SK-N-SH (cell line): ENCODE results near the gene CSRNP2. TPM values are rescaled to one million over a fixed set of nuclear protein-coding genes. Genes with fewer than 3 reads are reported as not detected.

ENCODE experiments used
- CTCF ChIA-PET: fragments of 300-600, 350-600 bp; formaldehyde crosslinking; extraction: SDS; loops from one replicate; lab custom pipeline; 2021; lab: Yijun Ruan, JAX
- POLR2A ChIA-PET: fragments of 350-600 bp; sonication (Branson Sonifier 250); formaldehyde crosslinking; extraction: SDS; loops from one replicate; lab custom pipeline; 2020; ENCODE audit warnings: antibody characterized with exemption, inconsistent platforms; lab: Yijun Ruan, JAX
- DNase-seq: peaks from one replicate; pipeline ENCODE4 v3.0.0; 2012
- H2AFZ ChIP-seq: fragments of 200-600 bp; sonication (generic); 2 replicates; pipeline ENCODE4 v1.8.1; 2016; ENCODE audit warnings: antibody characterized with exemption, mild to moderate bottlenecking, low read depth
- H3F3A ChIP-seq: fragments of 200-600 bp; sonication (generic); replicated peaks from 2 replicates; pipeline ENCODE3; 2016; ENCODE audit warnings: antibody characterized with exemption, mild to moderate bottlenecking; ENCODE audit not compliant: insufficient read depth
- H3K27ac ChIP-seq, 2 experiments: fragments of 200-500 bp in 1 of 2; fragments of 200-600 bp in 1 of 2; sonication (Bioruptor generic) in 1 of 2; sonication (generic), shearing (Covaris generic) in 1 of 2; 2 replicates each; pipeline versions ENCODE4 v1.5.1 to v1.6.1; 2014 to 2016; ENCODE audit warnings: low read depth in 2 of 2, inconsistent platforms in 1 of 2, low read length in 1 of 2, mild to moderate bottlenecking in 1 of 2, mixed read lengths in 1 of 2
- H3K27me3 ChIP-seq: fragments of 200-600 bp; sonication (generic), shearing (Covaris generic); 2 replicates; pipeline ENCODE4 v1.6.1; 2016; ENCODE audit warnings: mixed run types; ENCODE audit not compliant: insufficient read depth
- H3K36me3 ChIP-seq, 2 experiments: fragments of 200-500 bp in 1 of 2; fragments of 200-600 bp in 1 of 2; sonication (Bioruptor generic) in 1 of 2; sonication (generic) in 1 of 2; replicated peaks in 1 of 2; 2 replicates each; pipeline versions ENCODE3 to v1.5.1; 2014 to 2016; ENCODE audit warnings: low read length in 1 of 2, mild to moderate bottlenecking in 1 of 2; ENCODE audit not compliant: insufficient read depth in 2 of 2, control insufficient read depth in 1 of 2
- H3K4me1 ChIP-seq, 2 experiments: fragments of 200-500 bp in 1 of 2; fragments of 200-600 bp in 1 of 2; sonication (Bioruptor generic) in 1 of 2; sonication (generic), shearing (Covaris generic) in 1 of 2; 2 replicates each; pipeline versions ENCODE4 v1.5.1 to v1.6.1; 2014 to 2016; ENCODE audit warnings: low read depth in 1 of 2, low read length in 1 of 2, mixed run types in 1 of 2; ENCODE audit not compliant: insufficient read depth in 2 of 2, control insufficient read depth in 1 of 2
- H3K4me2 ChIP-seq: fragments of 200-600 bp; sonication (generic), shearing (Covaris generic); 2 replicates; pipeline ENCODE4 v1.6.1; 2017; ENCODE audit warnings: mixed run types
- H3K4me3 ChIP-seq, 2 experiments: fragments of 200-500 bp in 1 of 2; fragments of 200-600 bp in 1 of 2; sonication (Bioruptor generic) in 1 of 2; sonication (generic), shearing (Covaris generic) in 1 of 2; 2 replicates each; pipeline versions ENCODE4 v1.5.1 to v1.8.1; 2014 to 2016; ENCODE audit warnings: low read depth in 2 of 2, inconsistent platforms in 1 of 2, low read length in 1 of 2, mild to moderate bottlenecking in 1 of 2, mixed read lengths in 1 of 2, moderate library complexity in 1 of 2
- H3K79me2 ChIP-seq: fragments of 200-600 bp; sonication (generic); 2 replicates; pipeline ENCODE4 v1.8.1; 2017; ENCODE audit warnings: mild to moderate bottlenecking; ENCODE audit not compliant: insufficient read depth
- H3K9ac ChIP-seq: fragments of 200-600 bp; sonication (generic); 2 replicates; pipeline ENCODE4 v1.6.1; 2017; ENCODE audit warnings: mixed run types
- H3K9me2 ChIP-seq: fragments of 200-600 bp; sonication (generic); 2 replicates; pipeline ENCODE4 v1.6.1; 2017; ENCODE audit warnings: mixed run types
- H3K9me3 ChIP-seq: fragments of 200-600 bp; sonication (generic); 2 replicates; pipeline ENCODE4 v1.6.1; 2017; ENCODE audit warnings: mixed run types, mild to moderate bottlenecking, moderate library complexity
- H4K20me1 ChIP-seq: fragments of 200-600 bp; sonication (generic); 2 replicates; pipeline ENCODE4 v1.6.1; 2017; ENCODE audit warnings: mild to moderate bottlenecking, mixed run types; ENCODE audit not compliant: insufficient read depth
- EZH2phosphoT487 ChIP-seq: fragments of 200-600 bp; sonication (generic); IDR thresholded peaks from 2 replicates; pipeline ENCODE4 v1.6.1; 2017; ENCODE audit warnings: low read depth, mixed run types, mild to moderate bottlenecking, antibody characterized with exemption, moderate library complexity, borderline replicate concordance
- FOXJ3 ChIP-seq: sonication (generic); formaldehyde crosslinking; IDR thresholded peaks from 2 replicates; pipeline ENCODE4 v1.5.1; 2020; ENCODE audit warnings: mild to moderate bottlenecking, missing genetic modification reagents
- FOXM1 ChIP-seq: IDR thresholded peaks from 2 replicates; pipeline ENCODE4 v1.4.0; 2012; ENCODE audit warnings: low read depth, mild to moderate bottlenecking
- MXI1 ChIP-seq: IDR thresholded peaks from 2 replicates; pipeline ENCODE4 v1.6.1; 2012; ENCODE audit warnings: mild to moderate bottlenecking, low read depth, low read length, improper control_type of control experiment
- NFIC ChIP-seq: IDR thresholded peaks from 2 replicates; pipeline ENCODE4 v1.4.0; 2012; ENCODE audit warnings: borderline replicate concordance
- RFX5 ChIP-seq: IDR thresholded peaks from 2 replicates; pipeline ENCODE4 v1.6.1; 2012; ENCODE audit warnings: mild to moderate bottlenecking, improper control_type of control experiment, low read length
- SMC3 ChIP-seq: IDR thresholded peaks from 2 replicates; pipeline ENCODE4 v1.6.1; 2012; ENCODE audit warnings: low read depth, low read length, improper control_type of control experiment
- TEAD4 ChIP-seq: IDR thresholded peaks from 2 replicates; pipeline ENCODE4 v1.4.0; 2012; ENCODE audit warnings: mild to moderate bottlenecking, borderline replicate concordance; ENCODE audit not compliant: insufficient read depth
- WGBS: methylation state at CpG from one replicate; pipeline ENCODE4 v1.1.6; 2017; ENCODE audit warnings: low lambda C conversion rate; 5-methylcytosine and 5-hydroxymethylcytosine counted together
- polyA plus RNA-seq, 3 experiments: library from polyadenylated mRNA; depleted of rRNA; stranded (reverse); fragments of >200 nt; gene quantifications; 2 replicates each; pipeline ENCODE4 v1.2.3, GENCODE V29; 2012
- TF ChIP-seq, protein P1 (sequence below): IDR thresholded peaks from 2 replicates; pipeline ENCODE4 v1.4.0; 2012; ENCODE audit warnings: low read depth, borderline replicate concordance
- TF ChIP-seq, protein P2 (sequence below): fragments of 150-350 bp; IDR thresholded peaks from 2 replicates; pipeline ENCODE4 v1.6.1; 2016; ENCODE audit warnings: mild to moderate bottlenecking, low read depth, low read length
- TF ChIP-seq, protein P3 (sequence below): fragments of 200-600 bp; sonication (generic); IDR thresholded peaks from 2 replicates; pipeline ENCODE4 v1.6.1; 2017; ENCODE audit warnings: antibody characterized with exemption, mild to moderate bottlenecking, moderate library complexity
- TF ChIP-seq, protein P4 (sequence below): IDR thresholded peaks from 2 replicates; pipeline ENCODE4 v1.4.0; 2012; ENCODE audit warnings: low read depth, borderline replicate concordance
- TF ChIP-seq, protein P5 (sequence below): IDR thresholded peaks from 2 replicates; pipeline ENCODE4 v1.6.1; 2012; ENCODE audit warnings: mild to moderate bottlenecking, low read depth, low read length, moderate library complexity

CSRNP2 gene
- polyA plus RNA-seq, 1 of the 3 experiments (the other 2 are of a cell fraction), result 18.7 TPM

DNA sequence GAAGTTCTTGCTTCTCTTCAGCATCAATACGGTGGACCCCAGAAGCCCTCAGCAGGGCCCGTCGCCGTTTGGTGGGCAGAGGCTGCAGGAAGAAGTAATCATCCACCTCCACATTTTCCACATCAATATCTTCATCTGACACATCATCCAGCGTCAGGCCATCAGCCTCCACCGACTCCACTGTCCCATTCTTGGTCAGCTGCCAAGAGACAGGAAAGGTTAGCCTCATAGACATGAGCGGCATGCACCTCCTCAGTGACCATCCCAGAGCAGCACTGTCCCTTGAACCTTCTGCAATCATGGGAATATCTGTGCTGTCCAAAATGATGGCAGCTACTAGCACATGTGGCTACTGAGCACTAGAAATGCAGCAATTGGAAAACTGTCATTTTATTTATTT lies 15.6 kb downstream of the CSRNP2 start:
- H3K9me2 ChIP-seq, result no peaks in the 10 kb centered on the region
- CTCF ChIA-PET, result interaction anchor here (1.1 kb wide), 1 partner anchor 20 kb away, joined by 3 read pairs; no protein-coding TSS in a partner anchor
- no peaks in the 10 kb centered on the region for H3K9me3 ChIP-seq
- H3K9ac ChIP-seq, result no peak overlapping the region
- no peak overlapping the region for H3K27ac ChIP-seq
- WGBS, result 83% methylated on average over 6 of the region's 7 CpGs
- 0 out of 2 replicates have a peak, but pooled peaks cover 4% of the 10 kb centered on the region for H4K20me1 ChIP-seq
- peaks cover 4% of the 10 kb centered on the region; the same call in 1 of the 2 replicates for H3K79me2 ChIP-seq
- H3K36me3 ChIP-seq, result peaks cover 64 to 65% of the 10 kb centered on the region in 2 experiments
- POLR2A ChIA-PET, result no interaction called here
- H3K4me3 ChIP-seq, result no peak overlapping the region
- no peak for DNase-seq
- TF ChIP-seq, protein P1, sequence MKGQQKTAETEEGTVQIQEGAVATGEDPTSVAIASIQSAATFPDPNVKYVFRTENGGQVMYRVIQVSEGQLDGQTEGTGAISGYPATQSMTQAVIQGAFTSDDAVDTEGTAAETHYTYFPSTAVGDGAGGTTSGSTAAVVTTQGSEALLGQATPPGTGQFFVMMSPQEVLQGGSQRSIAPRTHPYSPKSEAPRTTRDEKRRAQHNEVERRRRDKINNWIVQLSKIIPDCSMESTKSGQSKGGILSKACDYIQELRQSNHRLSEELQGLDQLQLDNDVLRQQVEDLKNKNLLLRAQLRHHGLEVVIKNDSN, result no peak
- no peak for TF ChIP-seq NFIC
- TF ChIP-seq RFX5, result no peak
- no peak for TF ChIP-seq SMC3
- TF ChIP-seq, protein P2, sequence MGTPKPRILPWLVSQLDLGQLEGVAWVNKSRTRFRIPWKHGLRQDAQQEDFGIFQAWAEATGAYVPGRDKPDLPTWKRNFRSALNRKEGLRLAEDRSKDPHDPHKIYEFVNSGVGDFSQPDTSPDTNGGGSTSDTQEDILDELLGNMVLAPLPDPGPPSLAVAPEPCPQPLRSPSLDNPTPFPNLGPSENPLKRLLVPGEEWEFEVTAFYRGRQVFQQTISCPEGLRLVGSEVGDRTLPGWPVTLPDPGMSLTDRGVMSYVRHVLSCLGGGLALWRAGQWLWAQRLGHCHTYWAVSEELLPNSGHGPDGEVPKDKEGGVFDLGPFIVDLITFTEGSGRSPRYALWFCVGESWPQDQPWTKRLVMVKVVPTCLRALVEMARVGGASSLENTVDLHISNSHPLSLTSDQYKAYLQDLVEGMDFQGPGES, result no peak
- TF ChIP-seq FOXM1, result no peak
- TF ChIP-seq, protein P3, sequence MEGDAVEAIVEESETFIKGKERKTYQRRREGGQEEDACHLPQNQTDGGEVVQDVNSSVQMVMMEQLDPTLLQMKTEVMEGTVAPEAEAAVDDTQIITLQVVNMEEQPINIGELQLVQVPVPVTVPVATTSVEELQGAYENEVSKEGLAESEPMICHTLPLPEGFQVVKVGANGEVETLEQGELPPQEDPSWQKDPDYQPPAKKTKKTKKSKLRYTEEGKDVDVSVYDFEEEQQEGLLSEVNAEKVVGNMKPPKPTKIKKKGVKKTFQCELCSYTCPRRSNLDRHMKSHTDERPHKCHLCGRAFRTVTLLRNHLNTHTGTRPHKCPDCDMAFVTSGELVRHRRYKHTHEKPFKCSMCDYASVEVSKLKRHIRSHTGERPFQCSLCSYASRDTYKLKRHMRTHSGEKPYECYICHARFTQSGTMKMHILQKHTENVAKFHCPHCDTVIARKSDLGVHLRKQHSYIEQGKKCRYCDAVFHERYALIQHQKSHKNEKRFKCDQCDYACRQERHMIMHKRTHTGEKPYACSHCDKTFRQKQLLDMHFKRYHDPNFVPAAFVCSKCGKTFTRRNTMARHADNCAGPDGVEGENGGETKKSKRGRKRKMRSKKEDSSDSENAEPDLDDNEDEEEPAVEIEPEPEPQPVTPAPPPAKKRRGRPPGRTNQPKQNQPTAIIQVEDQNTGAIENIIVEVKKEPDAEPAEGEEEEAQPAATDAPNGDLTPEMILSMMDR, result no peak
- TF ChIP-seq, protein P4, sequence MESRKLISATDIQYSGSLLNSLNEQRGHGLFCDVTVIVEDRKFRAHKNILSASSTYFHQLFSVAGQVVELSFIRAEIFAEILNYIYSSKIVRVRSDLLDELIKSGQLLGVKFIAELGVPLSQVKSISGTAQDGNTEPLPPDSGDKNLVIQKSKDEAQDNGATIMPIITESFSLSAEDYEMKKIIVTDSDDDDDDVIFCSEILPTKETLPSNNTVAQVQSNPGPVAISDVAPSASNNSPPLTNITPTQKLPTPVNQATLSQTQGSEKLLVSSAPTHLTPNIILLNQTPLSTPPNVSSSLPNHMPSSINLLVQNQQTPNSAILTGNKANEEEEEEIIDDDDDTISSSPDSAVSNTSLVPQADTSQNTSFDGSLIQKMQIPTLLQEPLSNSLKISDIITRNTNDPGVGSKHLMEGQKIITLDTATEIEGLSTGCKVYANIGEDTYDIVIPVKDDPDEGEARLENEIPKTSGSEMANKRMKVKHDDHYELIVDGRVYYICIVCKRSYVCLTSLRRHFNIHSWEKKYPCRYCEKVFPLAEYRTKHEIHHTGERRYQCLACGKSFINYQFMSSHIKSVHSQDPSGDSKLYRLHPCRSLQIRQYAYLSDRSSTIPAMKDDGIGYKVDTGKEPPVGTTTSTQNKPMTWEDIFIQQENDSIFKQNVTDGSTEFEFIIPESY, result no peak
- TF ChIP-seq MXI1, result no peak
- TF ChIP-seq TEAD4, result no peak
- no peak for TF ChIP-seq EZH2phosphoT487
- TF ChIP-seq, protein P5, sequence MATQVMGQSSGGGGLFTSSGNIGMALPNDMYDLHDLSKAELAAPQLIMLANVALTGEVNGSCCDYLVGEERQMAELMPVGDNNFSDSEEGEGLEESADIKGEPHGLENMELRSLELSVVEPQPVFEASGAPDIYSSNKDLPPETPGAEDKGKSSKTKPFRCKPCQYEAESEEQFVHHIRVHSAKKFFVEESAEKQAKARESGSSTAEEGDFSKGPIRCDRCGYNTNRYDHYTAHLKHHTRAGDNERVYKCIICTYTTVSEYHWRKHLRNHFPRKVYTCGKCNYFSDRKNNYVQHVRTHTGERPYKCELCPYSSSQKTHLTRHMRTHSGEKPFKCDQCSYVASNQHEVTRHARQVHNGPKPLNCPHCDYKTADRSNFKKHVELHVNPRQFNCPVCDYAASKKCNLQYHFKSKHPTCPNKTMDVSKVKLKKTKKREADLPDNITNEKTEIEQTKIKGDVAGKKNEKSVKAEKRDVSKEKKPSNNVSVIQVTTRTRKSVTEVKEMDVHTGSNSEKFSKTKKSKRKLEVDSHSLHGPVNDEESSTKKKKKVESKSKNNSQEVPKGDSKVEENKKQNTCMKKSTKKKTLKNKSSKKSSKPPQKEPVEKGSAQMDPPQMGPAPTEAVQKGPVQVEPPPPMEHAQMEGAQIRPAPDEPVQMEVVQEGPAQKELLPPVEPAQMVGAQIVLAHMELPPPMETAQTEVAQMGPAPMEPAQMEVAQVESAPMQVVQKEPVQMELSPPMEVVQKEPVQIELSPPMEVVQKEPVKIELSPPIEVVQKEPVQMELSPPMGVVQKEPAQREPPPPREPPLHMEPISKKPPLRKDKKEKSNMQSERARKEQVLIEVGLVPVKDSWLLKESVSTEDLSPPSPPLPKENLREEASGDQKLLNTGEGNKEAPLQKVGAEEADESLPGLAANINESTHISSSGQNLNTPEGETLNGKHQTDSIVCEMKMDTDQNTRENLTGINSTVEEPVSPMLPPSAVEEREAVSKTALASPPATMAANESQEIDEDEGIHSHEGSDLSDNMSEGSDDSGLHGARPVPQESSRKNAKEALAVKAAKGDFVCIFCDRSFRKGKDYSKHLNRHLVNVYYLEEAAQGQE, result no peak
- no peak for TF ChIP-seq FOXJ3
- H3K4me2 ChIP-seq, result no peak overlapping the region
- H3K27me3 ChIP-seq, result no peaks in the 10 kb centered on the region
- no peaks in the 10 kb centered on the region for H3K4me1 ChIP-seq
- H2AFZ ChIP-seq, result no peak overlapping the region
- peaks cover 8% of the 10 kb centered on the region for H3F3A ChIP-seq
